Spinal cord (tissue), 10 donors: ENCODE measurements around the gene RPS8. TPM values are rescaled to one million over a fixed set of nuclear protein-coding genes. Genes with fewer than 3 reads are reported as not detected.
"Not testable (repeated sequence)": the region's sequence is repeated elsewhere in the genome, so short reads cannot be mapped to it uniquely, and the experiment has no call there.

ENCODE experiments used
- DNase-seq, 6 donors: peaks; one replicate each; pipeline versions ENCODE4 v3.0.0 to v3.0.0-alpha.2; 2013 to 2015; ENCODE audit warnings: low spot score in 6 of 6, low read depth in 4 of 6
- H3K27ac ChIP-seq: one replicate; pipeline ENCODE4 v1.5.1; 2013; ENCODE audit warnings: low read depth, low read length, control low read depth
- H3K27me3 ChIP-seq: one replicate; pipeline ENCODE4 v1.6.1; 2013; ENCODE audit warnings: low read length; ENCODE audit not compliant: control insufficient read depth, insufficient read depth
- H3K36me3 ChIP-seq: one replicate; pipeline ENCODE4 v1.6.1; 2013; ENCODE audit warnings: low read length; ENCODE audit not compliant: control insufficient read depth, insufficient read depth
- H3K4me1 ChIP-seq: one replicate; pipeline ENCODE4 v1.6.1; 2013; ENCODE audit warnings: low read length; ENCODE audit not compliant: control insufficient read depth, insufficient read depth
- H3K4me3 ChIP-seq: one replicate; pipeline ENCODE4 v1.5.1; 2013; ENCODE audit warnings: low read depth, low read length, control low read depth
- H3K9me3 ChIP-seq: one replicate; pipeline ENCODE4 v1.6.1; 2013; ENCODE audit warnings: low read length; ENCODE audit not compliant: control insufficient read depth, insufficient read depth
- WGBS: methylation state at CpG from one replicate; pipeline ENCODE4 v1.1.5; 2013; ENCODE audit warnings: missing lambda C conversion rate; ENCODE audit not compliant: insufficient coverage; 5-methylcytosine and 5-hydroxymethylcytosine counted together
- polyA plus RNA-seq, 2 donors: library from polyadenylated mRNA; unstranded; fragments of 120-200 nt; gene quantifications; one replicate each; pipeline ENCODE4 v1.2.1, GENCODE V29; 2013; ENCODE audit not compliant: insufficient read length in 2 of 2
- total RNA-seq, 2 donors: library from RNA; depleted of rRNA in 1 of 2; stranded (reverse); fragments of 120-200 nt in 1 of 2; fragments of >200 nt in 1 of 2; gene quantifications; one replicate each; pipeline versions ENCODE4 v1.2.3 to v1.2.4, GENCODE V29; 2013 to 2014
- donor health status: healthy.

Gene RPS8
- total and polyA plus RNA-seq, 4 donors = 744 to 2,624 (median 1,334) TPM

GRCh38 chr1:44808063-44808937 lies 33.0 kb downstream of the RPS8 start, which contains the start of gene BTBD19:
TSS of gene BTBD19 (plus strand) at chr1:44808523. CDS start at chr1:44808821, 298 bp downstream.
- Histone ChIP-seq H3K4me3 (peak within 1 kb of the TSS; percentile 31), H3K36me3 (peaks cover 42% of the 10 kb centered on the region), H3K9me3 (no peaks in the 10 kb centered on the region), H3K27ac (peak within 1 kb of the TSS; percentile 99), H3K4me1 (peaks cover 72% of the 10 kb centered on the region), H3K27me3 (no peaks in the 10 kb centered on the region)
- DNase-seq = peak in 2 of 6 donors; percentile 87 to 94
- 19% methylated on average over 23 of the region's 23 CpGs for WGBS

- peaks cover 75% of the 10 kb centered on the region for H3K4me1 ChIP-seq
- H3K27me3 ChIP-seq = no peaks in the 10 kb centered on the region
- H3K4me3 ChIP-seq = peak overlapping the region; percentile 31
- peak overlapping the region; percentile 99 for H3K27ac ChIP-seq
- H3K9me3 ChIP-seq = no peaks in the 10 kb centered on the region
- 49% methylated on average over 4 of the region's 6 CpGs for WGBS
- H3K36me3 ChIP-seq = peaks cover 35% of the 10 kb centered on the region
- no peak for DNase-seq
These were observed 33.9 kb downstream of the RPS8 start for GRCh38 chr1:44808938-44809917.

GRCh38 chr1:44810101-44810761 lies 34.9 kb downstream of the RPS8 start:
- H3K4me3 ChIP-seq = no peak overlapping the region
- H3K4me1 ChIP-seq = peaks cover 80% of the 10 kb centered on the region
- WGBS = 32% methylated on average over 7 of the region's 12 CpGs
- H3K27me3 ChIP-seq = no peaks in the 10 kb centered on the region
- no peaks in the 10 kb centered on the region for H3K9me3 ChIP-seq
- peaks cover 25% of the 10 kb centered on the region for H3K36me3 ChIP-seq
- peak in 2 of 6 donors; percentile 46 to 63 for DNase-seq
- peak overlapping the region; percentile 99 for H3K27ac ChIP-seq

- H3K9me3 ChIP-seq, H3K4me3 ChIP-seq, H3K27me3 ChIP-seq, DNase-seq: not testable (repeated sequence)
- H3K4me1 ChIP-seq = peaks cover 80% of the 10 kb centered on the region
- H3K36me3 ChIP-seq = peaks cover 20% of the 10 kb centered on the region
- peak overlapping the region; percentile 99 for H3K27ac ChIP-seq
- WGBS = 86% methylated on average over 3 of the region's 4 CpGs
These were observed 35.4 kb downstream of the RPS8 start for GRCh38 chr1:44810762-44811105.

GRCh38 chr1:44811234-44811633 lies 35.9 kb downstream of the RPS8 start:
- Histone ChIP-seq H3K9me3 (no peaks in the 10 kb centered on the region), H3K27me3 (no peaks in the 10 kb centered on the region), H3K27ac (no peak overlapping the region)

GRCh38 chr1:44812822-44813543 lies 37.6 kb downstream of the RPS8 start:
- H3K27me3 ChIP-seq = no peaks in the 10 kb centered on the region
- 14% methylated on average over 48 of the region's 48 CpGs for WGBS
- H3K4me1 ChIP-seq = peaks cover 63% of the 10 kb centered on the region
- H3K9me3 ChIP-seq = no peaks in the 10 kb centered on the region
- H3K4me3 ChIP-seq = peak overlapping the region; percentile 71
- peak in 1 of 6 donors; percentile 25 for DNase-seq
- H3K27ac ChIP-seq = peak overlapping the region; percentile 85
- H3K36me3 ChIP-seq = peaks cover 3% of the 10 kb centered on the region

More at GRCh38 chr1:44811234-44811633, 35.9 kb downstream of the RPS8 start:
- WGBS = 62% methylated on average over 8 of the region's 8 CpGs
- H3K4me3 ChIP-seq = no peak overlapping the region
- peaks cover 80% of the 10 kb centered on the region for H3K4me1 ChIP-seq
- no peak for DNase-seq
- peaks cover 14% of the 10 kb centered on the region for H3K36me3 ChIP-seq

- H3K27ac ChIP-seq, H3K4me3 ChIP-seq, H3K27me3 ChIP-seq, DNase-seq, H3K36me3 ChIP-seq, H3K9me3 ChIP-seq: not testable (repeated sequence)
- peaks cover 43% of the 10 kb centered on the region for H3K4me1 ChIP-seq
- 97% methylated on average over 7 of the region's 9 CpGs for WGBS
These were observed 40.6 kb downstream of the RPS8 start for GRCh38 chr1:44815926-44816325.

GRCh38 chr1:44817307-44817706 lies 42.0 kb downstream of the RPS8 start:
- no peak for DNase-seq
- H3K27ac ChIP-seq = no peak overlapping the region
- H3K27me3 ChIP-seq = peaks cover 3% of the 10 kb centered on the region
- H3K4me3 ChIP-seq = no peak overlapping the region
- H3K9me3 ChIP-seq = no peaks in the 10 kb centered on the region
- H3K36me3 ChIP-seq = peaks cover 12% of the 10 kb centered on the region
- H3K4me1 ChIP-seq = peaks cover 32% of the 10 kb centered on the region
- WGBS = 94% methylated on average over 1 of the region's 2 CpGs
